Suprapubic skin (tissue), 4 donors: ENCODE measurements around the gene ERBB4.

Experiments
- EP300 ChIP-seq: sonication (generic); formaldehyde crosslinking; IDR thresholded peaks from one replicate; pipeline ENCODE4 v1.6.1; 2017; ENCODE audit warnings: antibody characterized with exemption
- POLR2AphosphoS5 ChIP-seq, 3 donors: sonication (generic); formaldehyde crosslinking; IDR thresholded peaks; one replicate each; pipeline ENCODE4 v1.6.1; 2017; ENCODE audit warnings: antibody characterized with exemption in 3 of 3
- TF ChIP-seq, protein P1 (sequence below), 2 donors: fragments of 200-600 bp in 1 of 2; fragments of 450-650 bp in 1 of 2; sonication (generic) in 1 of 2; IDR thresholded peaks; one replicate each; pipeline ENCODE4 v1.5.1; 2016 to 2019; ENCODE audit warnings: antibody characterized with exemption in 2 of 2, mild to moderate bottlenecking in 1 of 2, moderate library complexity in 1 of 2

DNA sequence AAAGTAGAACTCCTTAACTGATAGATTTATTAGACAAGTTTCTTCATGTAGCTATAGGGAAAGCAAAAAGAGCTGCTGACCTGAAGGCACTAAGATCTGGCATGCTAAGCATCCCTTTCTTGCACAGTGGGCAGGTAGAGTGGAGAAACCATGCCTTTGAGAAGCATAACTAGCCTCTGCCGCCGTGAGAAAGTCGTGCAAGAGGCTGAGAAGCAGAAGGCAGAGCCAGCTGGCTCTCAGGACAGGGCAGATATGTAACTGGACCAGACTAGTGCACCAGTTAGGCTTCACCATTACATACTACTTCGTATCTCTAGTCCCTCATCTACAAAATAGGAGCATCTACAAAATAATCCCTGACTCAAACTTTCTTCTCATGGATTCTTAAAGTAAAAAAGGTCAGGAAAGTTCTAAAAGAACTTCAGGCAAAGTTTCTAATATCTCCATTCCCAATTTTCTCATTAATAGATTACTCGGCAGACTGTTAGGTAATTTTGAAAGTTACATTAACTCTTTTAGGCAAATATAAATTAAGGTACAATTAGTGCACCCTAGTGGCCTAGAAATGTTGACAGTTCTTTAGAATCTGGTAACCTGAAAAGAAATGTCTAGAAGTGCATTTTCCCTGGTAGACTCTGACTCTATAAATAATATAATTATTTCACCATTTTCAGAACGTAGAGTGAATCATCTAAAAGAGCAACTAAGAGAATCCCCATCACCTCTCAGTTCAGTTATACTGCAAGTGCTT is 10.3 kb downstream of the ERBB4 start:
- TF ChIP-seq EP300 (no peak), POLR2AphosphoS5 (IDR thresholded peaks at IDR 0.05) (no peak)
- TF ChIP-seq, protein P1, sequence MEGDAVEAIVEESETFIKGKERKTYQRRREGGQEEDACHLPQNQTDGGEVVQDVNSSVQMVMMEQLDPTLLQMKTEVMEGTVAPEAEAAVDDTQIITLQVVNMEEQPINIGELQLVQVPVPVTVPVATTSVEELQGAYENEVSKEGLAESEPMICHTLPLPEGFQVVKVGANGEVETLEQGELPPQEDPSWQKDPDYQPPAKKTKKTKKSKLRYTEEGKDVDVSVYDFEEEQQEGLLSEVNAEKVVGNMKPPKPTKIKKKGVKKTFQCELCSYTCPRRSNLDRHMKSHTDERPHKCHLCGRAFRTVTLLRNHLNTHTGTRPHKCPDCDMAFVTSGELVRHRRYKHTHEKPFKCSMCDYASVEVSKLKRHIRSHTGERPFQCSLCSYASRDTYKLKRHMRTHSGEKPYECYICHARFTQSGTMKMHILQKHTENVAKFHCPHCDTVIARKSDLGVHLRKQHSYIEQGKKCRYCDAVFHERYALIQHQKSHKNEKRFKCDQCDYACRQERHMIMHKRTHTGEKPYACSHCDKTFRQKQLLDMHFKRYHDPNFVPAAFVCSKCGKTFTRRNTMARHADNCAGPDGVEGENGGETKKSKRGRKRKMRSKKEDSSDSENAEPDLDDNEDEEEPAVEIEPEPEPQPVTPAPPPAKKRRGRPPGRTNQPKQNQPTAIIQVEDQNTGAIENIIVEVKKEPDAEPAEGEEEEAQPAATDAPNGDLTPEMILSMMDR (IDR thresholded peaks at IDR 0.05), result no peak
